HepG2 (cell line): ENCODE results near the gene COX7A2L. TPM values are rescaled to one million over a fixed set of nuclear protein-coding genes. Genes with fewer than 3 reads are reported as not detected.
A peak's percentile ranks its signal among the peaks of the same experiment; 100 is the strongest.

Experiments used
- CBX5 ChIP-seq: sonication (generic); formaldehyde crosslinking; IDR thresholded peaks from 2 replicates; pipeline ENCODE4 v1.4.0; 2020; ENCODE audit warnings: missing genetic modification reagents, borderline replicate concordance
- CCAR2 ChIP-seq: fragments of 200-400 bp; formaldehyde crosslinking; optimal IDR thresholded peaks from 2 replicates; pipeline ENCODE3; 2018; ENCODE audit warnings: low read depth, mild to moderate bottlenecking, low read length, moderate library complexity
- CEBPG ChIP-seq: IDR thresholded peaks from 2 replicates; pipeline ENCODE4 v1.6.1; 2016
- FOXP4 ChIP-seq: sonication (generic); formaldehyde crosslinking; IDR thresholded peaks from 2 replicates; pipeline ENCODE4 v1.4.0; 2020; ENCODE audit warnings: missing genetic modification reagents
- GFI1 ChIP-seq: sonication (generic); formaldehyde crosslinking; IDR thresholded peaks from 2 replicates; pipeline ENCODE4 v1.5.0; 2020; ENCODE audit warnings: missing genetic modification reagents, mild to moderate bottlenecking, borderline replicate concordance
- IKZF1 ChIP-seq: fragments of 450-650 bp; IDR thresholded peaks from 2 replicates; pipeline ENCODE4 v1.7.1; 2016
- MAX ChIP-seq: IDR thresholded peaks from 2 replicates; pipeline ENCODE4 v1.6.1; 2012; ENCODE audit warnings: inconsistent platforms
- NFKBIZ ChIP-seq: IDR thresholded peaks from 2 replicates; pipeline ENCODE4 v1.6.1; 2018; ENCODE audit warnings: missing genetic modification reagents, missing compliant biosample characterization
- POLR2A ChIP-seq, 2 experiments: IDR thresholded peaks; 2 replicates each; pipeline ENCODE4 v1.6.1; 2011; ENCODE audit warnings: low read depth in 2 of 2, low read length in 2 of 2, mild to moderate bottlenecking in 1 of 2, moderate library complexity in 1 of 2; ENCODE audit not compliant: insufficient read depth in 1 of 2
- REPIN1 ChIP-seq: sonication (generic); formaldehyde crosslinking; IDR thresholded peaks from 2 replicates; pipeline ENCODE4 v1.8.0; 2022; ENCODE audit warnings: missing genetic modification reagents, low read depth, mild to moderate bottlenecking, borderline replicate concordance
- SMAD3 ChIP-seq: sonication (generic); formaldehyde crosslinking; IDR thresholded peaks from 2 replicates; pipeline ENCODE4 v1.4.0; 2020; ENCODE audit warnings: missing genetic modification reagents
- SNAI1 ChIP-seq: sonication (generic); formaldehyde crosslinking; IDR thresholded peaks from 2 replicates; pipeline ENCODE4 v1.5.0; 2020; ENCODE audit warnings: mild to moderate bottlenecking, missing genetic modification reagents, borderline replicate concordance
- SNAPC2 ChIP-seq: sonication (generic); formaldehyde crosslinking; IDR thresholded peaks from 2 replicates; pipeline ENCODE4 v1.8.1; 2022; ENCODE audit warnings: mild to moderate bottlenecking, missing genetic modification reagents
- TAF1 ChIP-seq: sonication (generic); formaldehyde crosslinking; IDR thresholded peaks from 2 replicates; pipeline ENCODE4 v1.4.0; 2020; ENCODE audit warnings: missing genetic modification reagents
- YY1 ChIP-seq: IDR thresholded peaks from 2 replicates; pipeline ENCODE4 v1.6.1; 2011; ENCODE audit warnings: low read length, low read depth, moderate library complexity, mild to moderate bottlenecking; ENCODE audit not compliant: insufficient read depth, insufficient replicate concordance
- ZBTB25 ChIP-seq: IDR thresholded peaks from 2 replicates; pipeline ENCODE4 v1.6.1; 2018; ENCODE audit warnings: missing genetic modification reagents
- ZKSCAN1 ChIP-seq: fragments of 150-350 bp; IDR thresholded peaks from 2 replicates; pipeline ENCODE4 v1.6.1; 2014; ENCODE audit warnings: low read length
- ZMAT3 ChIP-seq: sonication (generic); formaldehyde crosslinking; conservative IDR thresholded peaks from 2 replicates; pipeline ENCODE4 v1.7.0; 2021; ENCODE audit warnings: missing genetic modification reagents
- ZNF563 ChIP-seq: sonication (generic); formaldehyde crosslinking; IDR thresholded peaks from 2 replicates; pipeline ENCODE4 v1.8.0; 2022; ENCODE audit warnings: mild to moderate bottlenecking, moderate library complexity, missing genetic modification reagents
- ZNF709 ChIP-seq: sonication (generic); formaldehyde crosslinking; IDR thresholded peaks from 2 replicates; pipeline ENCODE4 v1.5.0; 2020; ENCODE audit warnings: mild to moderate bottlenecking, missing genetic modification reagents
- ZNF790 ChIP-seq: sonication (generic); formaldehyde crosslinking; IDR thresholded peaks from 2 replicates; pipeline ENCODE4 v1.8.0; 2022; ENCODE audit warnings: missing genetic modification reagents, mild to moderate bottlenecking, borderline replicate concordance
- ZNF816 ChIP-seq: sonication (generic); formaldehyde crosslinking; IDR thresholded peaks from 2 replicates; pipeline ENCODE4 v1.8.0; 2022; ENCODE audit warnings: missing genetic modification reagents, mild to moderate bottlenecking, borderline replicate concordance
- polyA plus RNA-seq, 8 experiments: library from polyadenylated mRNA; depleted of rRNA in 3 of 8; stranded (reverse) in 7 of 8; unstranded in 1 of 8; fragments of >200 nt; fragmentation: Illumina TruSeq in 4 of 8; extraction: Trizol in 4 of 8; gene quantifications; 2 replicates each; pipeline versions ENCODE4 v1.2.1 to v1.2.3, GENCODE V29; 2011 to 2016; ENCODE audit warnings: low read depth in 4 of 8, missing spikeins in 1 of 8, mixed read lengths in 1 of 8; ENCODE audit not compliant: insufficient read depth in 1 of 8
- total RNA-seq, 5 experiments: library from RNA; depleted of rRNA; stranded (reverse); fragments of >200 nt; fragmentation: Illumina TruSeq; extraction: Trizol; gene quantifications; 2 replicates each; pipeline ENCODE4 v1.2.3, GENCODE V29; 2016; ENCODE audit warnings: low read depth in 1 of 5

The COX7A2L gene
- total and polyA plus RNA-seq, 2 of the 13 experiments (the other 11 are each of a cell fraction or from before 2014, with no cell fraction given) = 155 to 201 TPM

GRCh38 chr2:42359965-42360483 lies 993 bp downstream of the COX7A2L start (continued):
- TF ChIP-seq SNAPC2 (CRISPR knock-in tag) = 0 out of 2 replicates have a peak, but pooled peaks have one; percentile 25
- TF ChIP-seq GFI1 (CRISPR knock-in tag) = peak; percentile 54
- no peak for TF ChIP-seq IKZF1
- 0 out of 2 replicates have a peak, but pooled peaks have one; percentile 21 for TF ChIP-seq ZNF709 (CRISPR knock-in tag)
- no peak for TF ChIP-seq YY1
- peak; percentile 18; the same call in 1 of the 2 replicates for TF ChIP-seq TAF1
- 0 out of 2 replicates have a peak, but pooled peaks have one; percentile 30 for TF ChIP-seq ZMAT3 (CRISPR knock-in tag)
- peak; percentile 64 for TF ChIP-seq CEBPG (CRISPR knock-in tag)
- peak in 1 of 2 experiments; percentile 49; a peak in 1 of 4 replicates for TF ChIP-seq POLR2A (IDR thresholded peaks at IDR 0.05; ENCODE audit: insufficient read depth in 1 of 2, low read depth in 2 of 2, low read length in 2 of 2)
- TF ChIP-seq ZNF790 = 0 out of 2 replicates have a peak, but pooled peaks have one; percentile 26
- no peak for TF ChIP-seq SMAD3 (CRISPR knock-in tag)
- no peak for TF ChIP-seq SNAI1 (CRISPR knock-in tag)
- TF ChIP-seq MAX = 0 out of 2 replicates have a peak, but pooled peaks have one; percentile 1
- 0 out of 2 replicates have a peak, but pooled peaks have one; percentile 36 for TF ChIP-seq REPIN1 (CRISPR knock-in tag)
- no peak for TF ChIP-seq CBX5 (CRISPR knock-in tag)
- peak; percentile 56; the same call in 1 of the 2 replicates for TF ChIP-seq ZBTB25 (CRISPR knock-in tag)
- no peak for TF ChIP-seq ZNF563 (CRISPR knock-in tag)
- no peak for TF ChIP-seq CCAR2
- no peak for TF ChIP-seq ZNF816 (CRISPR knock-in tag)
- TF ChIP-seq NFKBIZ (CRISPR knock-in tag) = no peak
- TF ChIP-seq ZKSCAN1 = 0 out of 2 replicates have a peak, but pooled peaks have one; percentile 8
- TF ChIP-seq FOXP4 (CRISPR knock-in tag) = 0 out of 2 replicates have a peak, but pooled peaks have one; percentile 20
- TF ChIP-seq, all 625 proteins: peak for 19
